Measurements from ENCODE around the gene DPH7.
A peak's percentile ranks its signal among the peaks of the same experiment; 100 is the strongest.
"Not testable (repeated sequence)": the region's sequence is repeated elsewhere in the genome, so short reads cannot be mapped to it uniquely, and the experiment has no call there.

DPH7 gene

DNA sequence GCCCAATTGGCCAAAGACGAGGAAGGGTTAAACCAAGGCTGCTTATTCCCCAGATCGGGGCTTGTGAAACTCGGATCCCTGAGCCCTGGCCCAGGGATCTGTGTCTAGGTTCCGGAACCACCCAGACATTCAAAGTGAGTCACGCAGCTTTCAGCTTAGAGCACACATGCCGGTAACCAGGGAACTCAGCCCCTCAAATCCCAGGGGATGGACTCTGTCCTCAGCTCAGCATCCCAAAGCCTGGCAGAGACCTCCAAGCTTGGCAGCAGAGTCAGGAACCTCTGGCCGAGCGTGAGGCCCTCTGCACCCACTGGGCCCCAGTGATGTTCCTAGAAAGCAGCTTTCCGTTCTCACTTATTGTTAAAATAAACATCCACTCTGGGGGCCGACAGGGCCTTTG is 33.6 kb downstream of the DPH7 start:
- DNase-seq = no peak

GRCh38 chr9:137544176-137544760 is 34.5 kb downstream of the DPH7 start:
- no peak for DNase-seq

- DNase-seq = no peak
Observed at GRCh38 chr9:137543237-137543963, 35.3 kb downstream of the DPH7 start.

GRCh38 chr9:137542486-137542885 is 36.2 kb downstream of the DPH7 start:
- no peak for DNase-seq

- DNase-seq = no peak
Observed at GRCh38 chr9:137540536-137540935, 38.2 kb downstream of the DPH7 start.

DNA sequence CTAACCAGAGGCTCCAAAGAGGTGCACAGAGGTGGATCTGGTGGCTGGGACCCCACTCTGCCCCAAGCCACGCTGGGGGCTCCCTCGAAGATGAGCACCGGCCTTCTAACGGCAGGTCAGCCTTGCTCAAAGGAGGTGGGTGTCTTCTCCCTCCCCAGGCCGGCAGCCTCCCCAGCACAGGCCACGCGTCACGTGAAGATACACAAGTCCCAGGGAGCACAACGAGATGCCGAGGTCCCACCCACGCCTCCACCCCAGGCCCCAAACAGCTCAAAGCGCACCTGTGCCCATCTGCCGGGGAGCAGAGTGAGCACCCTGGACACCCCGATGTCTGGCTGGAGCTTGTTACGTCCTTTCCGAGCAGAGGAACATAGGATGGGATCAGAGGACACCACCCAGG is 40.7 kb downstream of the DPH7 start:
- DNase-seq = no peak

- not testable (repeated sequence) for DNase-seq
Observed at GRCh38 chr9:137536594-137537131, 42.1 kb downstream of the DPH7 start.

GRCh38 chr9:137535120-137535428 is 43.7 kb downstream of the DPH7 start:
- no peak for DNase-seq

DNA sequence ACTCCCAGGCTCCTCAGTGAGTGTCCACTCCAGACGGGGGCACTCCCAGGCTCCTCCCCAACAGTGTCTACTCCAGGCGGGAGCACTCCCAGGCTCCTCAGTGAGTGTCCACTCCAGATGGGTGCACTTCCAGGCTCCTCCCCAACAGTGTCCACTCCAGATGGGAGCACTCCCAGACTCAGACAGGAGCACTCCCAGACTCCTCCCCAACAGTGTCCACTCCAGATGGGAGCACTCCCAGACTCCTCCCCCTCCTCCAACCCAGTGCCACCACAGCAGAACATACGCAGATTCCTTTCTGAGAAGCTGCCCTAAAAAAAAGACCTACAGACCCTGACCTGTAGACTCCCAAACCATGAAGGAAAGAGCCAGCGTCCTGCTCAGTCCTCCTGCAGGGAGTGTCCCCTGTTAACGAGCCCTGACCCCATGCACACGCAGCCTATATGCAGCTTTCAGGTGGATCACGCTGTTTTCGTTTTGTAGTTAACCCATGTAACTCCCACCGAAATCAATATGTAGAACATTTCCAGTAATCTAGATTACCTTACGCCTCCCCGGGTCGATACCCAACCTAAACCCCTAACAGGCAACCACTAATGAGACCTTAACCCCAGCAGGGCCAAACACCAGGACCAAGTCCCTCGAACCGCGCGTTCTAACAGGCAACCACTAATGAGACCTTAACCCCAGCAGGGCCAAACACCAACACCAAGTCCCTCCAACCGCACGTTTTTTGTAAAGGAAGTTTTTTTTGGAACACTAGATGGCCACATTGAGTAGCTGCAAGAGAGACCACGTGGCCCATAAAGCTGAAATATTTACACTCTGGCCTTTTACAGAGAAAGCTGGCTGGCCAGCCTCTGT is 44.2 kb downstream of the DPH7 start:
- DNase-seq = peak; percentile 88

DNA sequence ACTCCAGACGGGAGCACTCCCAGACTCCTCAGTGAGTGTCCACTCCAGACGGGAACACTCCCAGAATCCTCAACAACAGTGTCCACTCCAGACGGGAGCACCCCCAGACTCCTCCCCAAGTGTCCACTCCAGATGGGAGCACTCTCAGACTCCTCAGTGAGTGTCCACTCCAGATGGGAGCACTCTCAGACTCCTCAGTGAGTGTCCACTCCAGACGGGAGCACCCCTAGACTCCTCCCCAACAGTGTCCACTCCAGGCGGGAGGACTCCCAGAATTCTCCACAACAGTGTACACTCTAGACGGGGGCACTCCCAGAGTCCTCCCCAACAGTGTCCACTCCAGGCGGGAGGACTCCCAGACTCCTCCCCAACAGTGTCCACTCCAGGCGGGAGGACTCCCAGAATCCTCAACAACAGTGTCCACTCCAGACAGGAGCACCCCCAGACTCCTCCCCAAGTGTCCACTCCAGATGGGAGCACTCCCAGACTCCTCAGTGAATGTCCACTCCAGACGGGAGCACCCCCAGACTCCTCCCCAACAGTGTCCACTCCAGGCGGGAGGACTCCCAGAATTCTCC is 45.7 kb downstream of the DPH7 start:
- not testable (repeated sequence) for DNase-seq

DNA sequence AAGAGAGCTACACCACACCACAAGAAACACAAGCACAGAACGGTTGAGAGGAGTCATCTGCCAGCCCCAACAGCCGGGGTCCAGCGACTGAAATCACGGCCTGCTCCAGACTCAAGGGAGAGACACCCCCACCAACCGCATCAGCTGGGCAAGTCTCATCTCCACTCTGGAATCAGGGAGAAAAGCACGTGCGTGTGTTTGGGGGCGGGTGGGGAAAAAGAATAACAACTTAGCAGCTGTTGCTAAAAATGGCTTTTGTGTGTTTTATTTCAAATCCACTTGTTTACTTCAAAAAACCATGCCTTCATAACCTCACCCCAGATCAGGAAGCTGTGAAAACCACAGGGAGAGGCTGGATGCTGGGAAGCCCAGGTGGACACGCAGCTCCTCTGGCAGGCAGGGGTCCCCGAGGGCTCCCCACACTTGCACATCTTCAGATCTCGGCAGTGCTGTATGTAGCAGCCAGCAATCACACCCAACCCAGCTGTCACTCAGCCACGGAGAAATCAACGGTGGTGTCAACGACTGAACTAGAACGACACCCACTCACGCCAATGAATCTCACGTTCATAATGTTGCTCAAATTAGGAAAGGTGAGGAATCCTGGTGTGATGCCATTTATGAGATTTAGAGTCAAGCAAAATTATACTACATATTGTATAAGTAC is 47.5 kb downstream of the DPH7 start:
- no peak for DNase-seq

GRCh38 chr9:137530331-137530730 is 48.4 kb downstream of the DPH7 start:
- no peak for DNase-seq

- no peak for DNase-seq
Observed at GRCh38 chr9:137524981-137525317, 53.8 kb downstream of the DPH7 start.

DNA sequence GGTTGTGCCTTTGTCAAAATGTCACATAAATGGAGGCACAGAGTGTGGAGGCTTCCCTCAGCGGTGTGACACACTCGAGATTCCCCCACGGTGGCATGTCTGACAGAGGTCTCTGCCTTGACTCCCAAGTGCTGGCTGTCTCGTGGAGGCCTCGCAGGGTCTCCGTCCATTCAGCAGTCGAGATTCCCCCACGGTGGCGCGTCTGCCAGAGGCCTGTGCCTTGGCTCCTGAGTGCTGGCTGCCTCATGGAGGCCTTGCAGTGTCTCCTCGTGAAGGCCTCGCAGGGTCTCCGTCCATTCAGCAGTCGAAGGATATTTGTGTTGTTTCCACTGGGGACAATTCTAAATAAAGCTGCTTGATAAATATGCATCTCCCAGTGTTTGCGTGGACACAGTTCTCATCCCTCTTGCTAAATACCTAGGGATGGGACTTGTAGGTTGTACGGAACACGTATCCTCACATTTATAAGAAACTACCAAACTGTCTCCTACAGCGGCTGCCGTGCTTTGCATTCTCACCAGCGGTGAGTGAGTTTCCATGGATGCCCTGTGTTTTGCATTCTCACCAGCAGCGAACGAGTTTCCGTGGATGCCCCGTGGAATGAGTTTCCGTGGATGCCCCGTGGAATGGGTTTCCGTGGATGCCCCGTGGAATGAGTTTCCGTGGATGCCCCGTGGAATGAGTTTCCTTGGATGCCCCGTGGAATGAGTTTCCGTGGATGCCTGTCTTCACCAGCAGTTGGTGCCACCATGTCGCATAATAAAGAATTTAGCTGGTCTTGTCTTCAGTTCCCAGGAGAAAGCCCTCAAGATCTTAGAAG is 54.4 kb downstream of the DPH7 start:
- no peak for DNase-seq

GRCh38 chr9:137522746-137523455 is 55.8 kb downstream of the DPH7 start:
- no peak for DNase-seq

- DNase-seq = no peak
Observed at GRCh38 chr9:137521405-137521985, 57.2 kb downstream of the DPH7 start.

- no peak for DNase-seq
Observed at GRCh38 chr9:137520614-137521404, 57.9 kb downstream of the DPH7 start.

- DNase-seq = no peak
Observed at GRCh38 chr9:137519553-137519952, 59.2 kb downstream of the DPH7 start.

DNA sequence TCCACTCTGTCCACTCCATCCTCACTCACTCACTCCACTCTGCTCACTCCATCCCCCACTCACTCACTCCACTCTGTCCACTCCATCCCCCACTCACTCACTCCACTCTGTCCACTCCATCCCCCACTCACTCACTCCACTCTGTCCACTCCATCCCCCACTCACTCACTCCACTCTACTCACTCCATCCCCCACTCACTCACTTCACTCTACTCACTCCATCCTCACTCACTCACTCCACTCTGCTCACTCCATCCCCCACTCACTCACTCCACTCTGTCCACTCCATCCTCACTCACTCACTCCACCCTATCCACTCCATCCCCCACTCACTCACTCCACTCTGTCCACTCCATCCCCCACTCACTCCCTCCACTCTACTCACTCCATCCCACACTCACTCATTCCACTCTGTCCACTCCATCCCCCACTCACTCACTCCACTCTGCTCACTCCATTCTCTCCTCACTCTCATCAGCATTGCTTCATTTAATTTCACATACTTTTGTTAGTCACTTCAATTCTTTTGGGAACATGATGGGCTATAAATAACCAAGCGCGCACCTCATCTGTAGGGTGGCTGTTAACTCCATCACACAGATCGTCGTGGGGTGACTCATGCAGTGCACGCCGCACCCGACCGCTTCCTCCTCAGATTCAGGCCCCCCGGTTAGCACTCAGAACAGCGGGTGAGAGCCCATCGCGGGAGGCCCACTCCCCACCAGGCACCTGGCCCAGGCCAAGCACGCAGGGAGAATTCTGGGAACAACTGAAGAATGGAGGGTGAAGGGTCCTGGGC is 59.9 kb downstream of the DPH7 start:
- DNase-seq = not testable (repeated sequence)
